GM12892 (cell line): ENCODE data around the gene LY86.

Experiments
- POLR2A ChIP-seq: IDR thresholded peaks from 2 replicates; pipeline ENCODE4 v1.6.1; 2011; ENCODE audit warnings: low read depth, low read length, control low read depth
- POLR2AphosphoS5 ChIP-seq: IDR thresholded peaks from 2 replicates; pipeline ENCODE4 v1.6.1; 2011; ENCODE audit warnings: low read depth, low read length, control low read depth
- TAF1 ChIP-seq: IDR thresholded peaks from 2 replicates; pipeline ENCODE4 v1.6.1; 2011; ENCODE audit warnings: low read depth, mild to moderate bottlenecking, control low read depth, low read length, borderline replicate concordance

DNA sequence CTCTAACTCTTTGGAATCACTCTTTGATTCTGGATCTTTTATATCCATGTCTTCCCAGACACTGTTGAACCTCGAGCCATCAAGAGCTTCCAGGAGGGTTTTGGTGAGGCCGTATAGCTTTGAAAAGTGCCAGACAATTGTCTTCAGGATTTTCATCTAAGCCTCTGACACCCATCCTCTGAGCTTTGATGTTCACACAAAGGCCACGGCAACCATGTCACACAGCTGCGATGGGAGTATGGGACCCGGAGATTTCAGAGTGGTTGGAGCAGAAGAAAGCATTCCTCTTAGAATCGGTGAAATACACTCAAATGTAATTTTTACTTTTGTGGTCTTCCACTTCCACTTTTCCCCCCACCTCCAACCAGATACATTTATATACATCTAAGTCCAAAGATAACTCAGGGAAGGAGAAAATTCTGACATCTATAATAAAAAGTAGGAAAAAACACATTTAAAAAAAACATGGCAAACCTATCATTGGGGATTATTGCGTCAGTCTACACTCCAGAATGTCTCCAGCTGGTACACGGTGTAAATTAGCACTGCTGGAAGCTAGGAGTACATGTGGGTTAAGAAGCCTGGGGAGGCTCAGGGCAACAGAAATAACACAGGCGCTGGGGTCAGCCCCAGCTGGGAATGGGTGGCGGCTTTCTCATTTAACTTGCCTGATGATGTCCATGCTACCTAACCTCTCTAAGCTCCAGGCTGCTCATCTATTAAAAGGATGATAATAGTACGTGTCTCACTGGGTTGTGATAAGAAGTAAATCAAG lies 92.7 kb downstream of the LY86 start:
- TF ChIP-seq POLR2AphosphoS5, result no peak
- TF ChIP-seq POLR2A, result no peak
- no peak for TF ChIP-seq TAF1
